K562 treated with DMSO at 1 percent for 4 hours (cell line): ENCODE data around the gene ZNF160. TPM values are rescaled to one million over a fixed set of nuclear protein-coding genes. Genes with fewer than 3 reads are reported as not detected.

Experiments
- total RNA-seq: library from RNA; unstranded; fragments of 300-600 nt; gene quantifications from 2 replicates; pipeline ENCODE4 v1.2.3, GENCODE V29; 2022; ENCODE audit not compliant: insufficient read depth

Gene ZNF160
- total RNA-seq = 8.4 and 10.6 TPM in 2 replicates

DNA sequence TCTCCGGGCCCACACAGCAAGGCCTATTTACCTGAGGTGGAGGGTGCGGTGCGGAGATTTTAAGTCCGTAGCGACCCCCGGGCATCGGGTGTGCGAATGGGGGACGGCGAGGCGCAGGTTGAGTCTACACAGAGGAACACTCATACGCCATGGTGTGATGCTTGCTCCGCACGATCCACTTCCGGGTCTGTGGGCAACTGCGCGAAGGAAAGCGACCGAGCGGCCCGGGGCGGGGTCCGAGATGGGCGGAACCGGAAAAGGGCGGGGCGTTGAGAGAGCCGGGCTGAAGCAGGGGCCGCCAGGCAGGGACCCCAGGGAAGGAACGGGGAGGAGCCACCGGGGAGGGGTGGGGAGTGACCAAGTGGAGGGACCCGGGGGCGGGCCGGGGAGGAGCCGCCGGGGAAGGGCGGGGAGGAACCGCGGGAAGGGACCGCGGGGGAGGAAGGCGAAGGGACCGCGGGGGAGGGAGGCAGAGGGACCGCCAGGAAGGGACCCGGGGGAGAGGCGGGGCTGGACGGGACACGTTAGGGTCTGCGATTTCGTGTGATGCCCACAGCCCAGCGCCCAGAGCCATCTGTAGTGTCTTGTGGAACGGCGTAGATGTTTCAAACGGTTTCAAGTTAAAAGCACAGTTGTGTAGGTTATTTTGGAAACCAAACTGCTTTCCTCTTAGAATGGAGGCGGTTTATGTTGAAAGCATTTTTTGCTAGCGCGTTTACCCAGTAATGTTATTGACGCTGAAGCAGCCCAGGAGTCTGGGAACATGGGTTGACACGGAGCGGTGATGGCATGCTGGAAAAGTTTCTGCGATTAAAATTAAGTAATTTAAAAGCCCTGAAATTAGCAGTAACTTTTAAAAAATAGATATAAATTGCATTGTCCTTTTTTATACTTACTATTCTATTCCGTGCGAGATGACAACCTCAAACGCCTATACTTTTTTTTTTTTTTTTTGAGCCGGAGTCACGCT lies at the start of gene ZNF160:
TSS of gene ZNF160 (minus strand) at position 189 of the 970 bp plus-strand sequence. CDS start 17,146 bp downstream, outside the sequence.

DNA sequence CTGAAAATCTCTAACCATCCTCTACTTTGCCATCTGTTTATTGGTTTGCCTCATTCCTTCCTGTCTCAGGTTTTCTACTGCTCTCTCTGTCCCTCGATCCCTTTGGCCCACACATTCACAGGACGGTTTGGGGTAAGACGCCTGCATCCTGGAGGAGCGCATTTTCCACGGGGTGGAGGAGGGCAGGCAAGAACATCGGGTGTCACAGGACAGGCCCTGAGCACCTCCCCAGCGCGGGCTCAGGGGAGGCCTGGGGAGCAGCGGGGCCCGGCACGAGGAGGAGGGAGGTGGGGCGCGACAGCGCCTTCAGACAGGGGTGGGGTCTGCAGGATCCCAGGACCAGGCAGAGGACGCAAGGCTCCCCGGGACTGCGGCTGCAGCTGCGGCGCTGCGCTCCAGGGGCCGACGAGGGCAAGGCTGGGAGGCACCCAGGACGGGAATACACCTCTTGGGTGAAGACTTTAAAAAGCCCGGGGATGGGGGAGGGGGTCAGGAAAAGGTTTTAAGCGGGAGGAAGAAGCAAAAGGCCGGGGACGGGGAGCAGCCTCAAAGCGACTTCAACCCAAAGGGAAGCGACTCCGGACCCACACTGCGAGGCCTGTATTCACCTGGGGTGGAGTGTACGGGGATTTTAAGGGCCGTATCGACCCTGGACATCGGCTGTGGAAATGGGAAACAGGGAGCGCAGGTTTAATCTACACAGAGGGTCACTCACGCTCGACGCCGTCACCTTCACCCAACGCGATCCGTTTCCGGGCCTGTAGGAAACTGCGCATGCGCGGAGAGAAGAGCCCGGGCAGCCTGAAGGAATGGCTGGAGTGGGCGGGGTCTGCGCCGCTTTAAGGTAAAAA lies 29.1 kb upstream of the ZNF160 start, which contains the start of gene ZNF415:
TSS of gene ZNF415 (minus strand) at position 770 of the 851 bp plus-strand sequence. CDS start 10,234 bp downstream, outside the sequence.

Other genes with a start within 250 kb of the ZNF160 start
- 11.6 and 17.9 TPM in 2 replicates for gene ZNF468, start 245.8 kb downstream of the ZNF160 start, total RNA-seq
- gene ZNF320, start 205.8 kb downstream of the ZNF160 start, total RNA-seq = 9.3 TPM in 1 of 2 replicates, not detected in the other
- gene ZNF888, start 180.0 kb downstream of the ZNF160 start, total RNA-seq = 4.8 and 9.3 TPM in 2 replicates
- gene ZNF816, start 140.5 kb downstream of the ZNF160 start, total RNA-seq = 8.3 and 8.8 TPM in 2 replicates
- gene ERVV-1, start 89.5 kb downstream of the ZNF160 start, total RNA-seq = not detected in 2 replicates
- gene ERVV-2, start 58.7 kb downstream of the ZNF160 start, total RNA-seq = 0.33 TPM in 1 of 2 replicates, not detected in the other
- 0.39 TPM in 1 of 2 replicates, not detected in the other for gene ZNF415, start 29.5 kb upstream of the ZNF160 start, total RNA-seq
- 0.80 and 1.5 TPM in 2 replicates for gene ZNF347, start 55.6 kb upstream of the ZNF160 start, total RNA-seq
- gene ZNF665, start 89.9 kb upstream of the ZNF160 start, total RNA-seq = 0.35 and 3.1 TPM in 2 replicates
- not detected in 2 replicates for gene ZNF677, start 151.5 kb upstream of the ZNF160 start, total RNA-seq
- gene VN1R2, start 154.9 kb upstream of the ZNF160 start, total RNA-seq = not detected in 2 replicates
- not detected in 2 replicates for gene VN1R4, start 164.3 kb upstream of the ZNF160 start, total RNA-seq
- 2.9 and 3.4 TPM in 2 replicates for gene ZNF845, start 230.3 kb upstream of the ZNF160 start, total RNA-seq